GM18508 (cell line): ENCODE results near the gene B3GNT7.
"Not testable (repeated sequence)": the region's sequence is repeated elsewhere in the genome, so short reads cannot be mapped to it uniquely, and the experiment has no call there.

Experiments
- ATAC-seq: cut with Tn5 transposase; IDR thresholded peaks from one replicate; pipeline ENCODE4 v1.9.1; 2021; ENCODE audit warnings: moderate number of reproducible peaks; ENCODE audit not compliant: insufficient read depth, unreplicated experiment

The B3GNT7 gene

DNA sequence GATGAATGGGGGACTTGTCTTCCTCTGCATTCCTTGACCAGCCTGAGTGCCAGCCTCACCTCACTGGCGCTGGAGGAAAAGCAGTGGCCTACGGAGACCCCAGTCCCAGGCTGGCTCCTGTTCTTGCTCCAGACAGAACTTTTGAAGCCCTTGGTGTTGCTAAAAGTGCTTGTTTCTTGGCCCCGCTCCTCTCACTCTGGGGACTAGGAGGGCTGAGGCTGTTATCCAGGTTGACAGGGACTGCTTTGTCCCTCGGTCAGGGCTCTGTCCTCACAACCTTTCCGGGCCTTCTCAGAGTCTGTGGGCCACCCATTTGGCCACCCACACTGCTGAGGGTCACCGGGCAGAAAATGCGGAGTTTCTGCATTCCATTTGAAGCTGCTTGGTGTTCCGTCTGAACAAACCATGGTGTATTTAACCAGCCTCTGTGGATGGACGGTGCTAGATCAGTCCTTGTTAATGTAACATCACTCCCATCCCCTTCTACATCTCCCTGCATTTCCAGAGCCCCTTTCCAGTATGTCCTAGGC, 25.6 kb downstream of the B3GNT7 start:
- ATAC-seq = no peak

- ATAC-seq = no peak
Observed at GRCh38 chr2:231422056-231422455, 26.5 kb downstream of the B3GNT7 start.

DNA sequence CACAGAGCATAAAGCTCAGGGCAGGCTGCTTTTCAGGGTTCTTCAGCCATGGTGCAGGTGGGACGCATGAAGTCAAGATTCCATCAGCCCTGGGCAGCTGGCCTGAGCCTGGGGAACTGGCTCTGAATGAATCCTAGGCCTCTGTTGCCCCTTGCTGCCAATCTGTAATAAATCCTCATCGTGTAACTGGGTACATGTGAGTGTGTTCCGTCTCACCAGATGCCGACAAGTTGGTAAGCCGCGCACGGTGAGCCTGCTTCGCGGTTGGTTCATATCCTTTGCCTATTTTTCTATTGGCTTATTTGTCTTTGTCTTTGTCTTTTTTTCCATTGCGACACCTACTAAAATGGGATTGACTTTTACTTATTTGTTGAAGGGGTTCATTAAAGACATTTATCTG, 27.7 kb downstream of the B3GNT7 start:
- no peak for ATAC-seq

DNA sequence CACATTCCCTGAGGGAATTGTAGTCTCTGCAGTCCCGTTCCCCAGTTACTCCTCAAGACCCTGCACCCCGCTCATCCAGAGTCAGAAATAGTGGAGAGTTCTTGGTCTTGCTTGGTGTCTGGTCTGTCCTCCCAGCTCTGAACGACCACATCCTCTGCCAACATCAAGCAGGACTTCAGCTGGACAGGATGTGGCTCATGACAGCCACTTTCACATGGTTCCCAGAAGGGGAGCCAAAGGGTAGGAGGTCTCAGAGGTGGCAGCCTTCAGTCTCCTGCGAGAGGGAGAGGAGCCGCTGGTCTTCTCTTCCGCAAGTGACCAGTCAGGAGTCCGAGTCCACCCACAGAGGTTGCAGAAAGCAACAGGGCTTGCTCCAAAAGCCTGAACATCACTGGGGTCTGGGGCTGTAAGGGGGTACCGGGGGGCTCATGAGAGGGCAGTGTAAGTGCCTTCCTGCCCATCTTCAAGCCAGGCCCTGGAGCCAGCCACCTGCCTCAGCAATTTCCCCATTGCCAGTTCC, 29.8 kb downstream of the B3GNT7 start:
- ATAC-seq = no peak

- ATAC-seq = no peak
Observed at GRCh38 chr2:231425811-231426703, 30.5 kb downstream of the B3GNT7 start.

- no peak for ATAC-seq
Observed at GRCh38 chr2:231427116-231427515, 31.6 kb downstream of the B3GNT7 start.

GRCh38 chr2:231429152-231429551, 33.6 kb downstream of the B3GNT7 start:
- ATAC-seq = no peak

DNA sequence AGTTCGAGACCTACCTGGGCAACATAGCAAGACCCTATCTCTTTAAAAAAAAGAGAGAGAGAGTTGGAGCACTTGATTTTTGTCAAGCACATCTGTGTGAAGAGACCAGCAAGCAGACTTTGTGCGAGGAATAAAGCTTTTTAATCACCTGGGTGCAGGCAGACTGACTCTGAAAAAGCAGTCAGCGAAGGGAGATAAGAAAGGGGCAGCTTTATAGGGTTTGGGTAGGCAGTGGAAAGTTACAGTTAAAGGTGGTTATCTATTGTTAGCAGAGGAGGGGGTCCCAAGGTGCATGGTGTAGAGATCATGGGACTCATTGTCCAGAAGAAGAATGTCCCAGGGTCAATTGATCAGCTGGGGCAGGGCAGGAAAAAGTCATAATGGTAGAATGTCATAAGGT, 34.4 kb downstream of the B3GNT7 start:
- no peak for ATAC-seq

- ATAC-seq = not testable (repeated sequence)
Observed at GRCh38 chr2:231430437-231430836, 34.9 kb downstream of the B3GNT7 start.

DNA sequence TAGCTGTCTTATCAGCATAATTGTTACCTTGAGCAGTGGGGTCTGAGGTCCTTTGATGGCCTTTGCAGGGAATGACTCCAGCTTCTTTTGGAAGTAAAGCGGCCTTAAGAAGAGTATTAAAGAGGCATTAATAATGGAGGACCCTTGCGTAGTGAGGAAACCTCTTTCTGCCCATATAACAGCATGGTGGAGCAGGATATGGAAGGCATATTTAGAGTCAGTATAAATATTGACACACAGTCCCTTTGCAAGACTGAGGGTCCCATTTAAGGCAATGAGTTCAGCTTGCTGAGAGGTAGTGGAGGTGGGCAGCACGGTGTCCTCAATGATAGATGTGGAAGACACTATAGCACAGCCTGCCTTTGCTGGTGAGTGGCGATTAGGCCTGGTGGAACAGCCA, 36.1 kb downstream of the B3GNT7 start:
- ATAC-seq = no peak

GRCh38 chr2:231433990-231434389, 38.5 kb downstream of the B3GNT7 start:
- ATAC-seq = no peak

DNA sequence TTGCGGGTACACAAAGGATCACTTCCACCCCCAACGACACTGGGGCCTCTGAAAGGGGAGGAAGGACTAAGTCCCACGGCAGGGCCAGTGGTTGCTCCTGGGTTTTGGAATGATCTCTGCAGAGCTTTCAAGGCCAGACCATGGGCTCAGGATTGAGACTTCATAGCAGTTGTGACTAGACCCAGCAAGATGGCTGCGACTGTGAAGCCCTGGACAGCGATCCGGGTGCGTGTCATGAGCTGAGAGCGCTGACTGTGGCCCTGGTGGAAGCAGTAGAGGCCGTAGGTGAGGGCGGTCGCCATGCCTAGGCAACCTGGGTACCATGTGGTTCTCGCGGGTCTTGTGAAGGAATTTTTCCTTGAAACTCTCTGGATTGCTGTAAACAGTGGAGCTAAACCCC, 41.4 kb downstream of the B3GNT7 start:
- no peak for ATAC-seq

DNA sequence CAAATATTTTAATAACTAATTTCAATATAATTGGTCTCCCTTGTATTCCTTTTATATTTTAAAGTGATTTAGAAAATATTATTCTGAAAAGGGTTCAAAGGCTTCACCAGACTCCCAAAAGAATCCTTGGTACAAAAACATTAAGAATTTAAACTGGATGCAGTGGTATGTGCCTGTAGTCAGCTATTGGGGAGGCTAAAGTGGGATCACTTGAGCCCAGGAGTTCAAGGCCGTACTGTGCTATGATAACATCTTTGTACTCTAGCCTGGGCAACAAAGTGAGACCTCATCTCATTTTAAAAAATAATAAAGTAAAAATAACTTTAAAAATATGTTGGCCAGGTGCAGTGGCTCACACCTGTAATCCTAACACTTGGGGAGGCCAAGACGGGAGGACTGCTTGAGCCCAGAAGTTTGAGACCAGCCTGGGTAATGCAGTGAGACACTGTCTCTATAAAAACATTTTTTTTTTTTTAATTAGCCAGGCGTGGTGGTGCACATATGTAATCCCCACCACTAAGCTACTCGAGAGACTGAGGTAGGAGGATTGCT, 54.1 kb downstream of the B3GNT7 start:
- ATAC-seq = no peak

- no peak for ATAC-seq
Observed at GRCh38 chr2:231450548-231450989, 55.1 kb downstream of the B3GNT7 start.
